Keratinocyte (primary cell): ENCODE data around the gene ADRB2. TPM values are rescaled to one million over a fixed set of nuclear protein-coding genes. Genes with fewer than 3 reads are reported as not detected.

Experiments used
- DNase-seq: peaks from one replicate; pipeline ENCODE4 v3.0.0-alpha.2; 2011; ENCODE audit warnings: low read depth, missing footprints, low spot score
- FAIRE-seq: peaks from 2 replicates; lab custom pipeline; 2011; peaks lifted over from hg19 to GRCh38; lab: Jason Lieb, UNC
- H2AFZ ChIP-seq: 2 replicates; pipeline ENCODE4 v1.6.0; 2012; ENCODE audit warnings: low read length, control low read depth, inconsistent platforms; ENCODE audit not compliant: control insufficient read depth
- H3K27ac ChIP-seq: 2 replicates; pipeline ENCODE4 v1.5.1; 2011; ENCODE audit warnings: low read length; ENCODE audit not compliant: control insufficient read depth, insufficient read depth
- H3K27me3 ChIP-seq: 3 replicates; pipeline ENCODE4 v1.6.0; 2011; ENCODE audit warnings: low read length; ENCODE audit not compliant: control insufficient read depth, insufficient read depth; ENCODE audit errors: extremely low read depth
- H3K36me3 ChIP-seq, 2 experiments: 2 replicates in 1 of 2; 3 replicates in 1 of 2; pipeline ENCODE4 v1.5.1; 2011; ENCODE audit warnings: low read length in 2 of 2, mild to moderate bottlenecking in 1 of 2; ENCODE audit not compliant: control insufficient read depth in 2 of 2, insufficient read depth in 2 of 2; ENCODE audit errors: extremely low read depth in 1 of 2
- H3K4me1 ChIP-seq: 3 replicates; pipeline ENCODE4 v1.5.1; 2011; ENCODE audit warnings: low read length; ENCODE audit not compliant: control insufficient read depth, insufficient read depth; ENCODE audit errors: extremely low read depth
- H3K4me2 ChIP-seq: 3 replicates; pipeline ENCODE4 v1.6.0; 2011; ENCODE audit warnings: low read depth, low read length; ENCODE audit not compliant: control insufficient read depth, insufficient read depth; ENCODE audit errors: extremely low read depth
- H3K4me3 ChIP-seq, 3 experiments: fragments of 200-600 bp in 1 of 3; sonication (generic) in 1 of 3; 2 replicates in 2 of 3; 3 replicates in 1 of 3; pipeline ENCODE4 v1.5.1; 2011 to 2016; ENCODE audit warnings: low read length in 3 of 3, mild to moderate bottlenecking in 3 of 3, control low read depth in 2 of 3, inconsistent platforms in 1 of 3, low read depth in 1 of 3, mixed read lengths in 1 of 3, mixed run types in 1 of 3, moderate library complexity in 1 of 3; ENCODE audit not compliant: control insufficient read depth in 2 of 3, insufficient read depth in 2 of 3; ENCODE audit errors: extremely low read depth in 1 of 3
- H3K79me2 ChIP-seq: 2 replicates; pipeline ENCODE4 v1.6.0; 2012; ENCODE audit warnings: low read length; ENCODE audit not compliant: control insufficient read depth, insufficient read depth
- H3K9ac ChIP-seq: 3 replicates; pipeline ENCODE4 v1.6.0; 2011; ENCODE audit warnings: low read length; ENCODE audit not compliant: control insufficient read depth, insufficient read depth; ENCODE audit errors: extremely low read depth
- H3K9me1 ChIP-seq: 3 replicates; pipeline ENCODE4 v1.6.0; 2011; ENCODE audit warnings: low read length; ENCODE audit not compliant: control insufficient read depth, insufficient read depth; ENCODE audit errors: extremely low read depth
- H3K9me3 ChIP-seq: 2 replicates; pipeline ENCODE4 v1.5.1; 2012; ENCODE audit warnings: low read depth, low read length; ENCODE audit not compliant: control insufficient read depth
- H4K20me1 ChIP-seq: 3 replicates; pipeline ENCODE4 v1.6.0; 2011; ENCODE audit warnings: low read length; ENCODE audit not compliant: control insufficient read depth, insufficient read depth; ENCODE audit errors: extremely low read depth
- CTCF ChIP-seq, 3 experiments: IDR thresholded peaks in 1 of 3; conservative IDR thresholded peaks in 1 of 3; optimal IDR thresholded peaks in 1 of 3; 2 replicates in 2 of 3; 3 replicates in 1 of 3; pipeline versions ENCODE3 to v1.5.1; 2011; ENCODE audit warnings: low read length in 3 of 3, mild to moderate bottlenecking in 3 of 3, moderate library complexity in 2 of 3, control low read depth in 1 of 3, inconsistent platforms in 1 of 3; ENCODE audit not compliant: insufficient read depth in 2 of 3; ENCODE audit errors: extremely low read depth in 1 of 3
- EZH2 ChIP-seq: IDR thresholded peaks from one replicate; pipeline ENCODE4 v1.6.1; 2012; ENCODE audit warnings: inconsistent platforms, mild to moderate bottlenecking, low read length, moderate library complexity
- dilution Hi-C: fragments of 300-500 bp; cut with MboI; formaldehyde crosslinking; loops from one replicate; pipeline ENCODE4 v1.7.0; 2020; ENCODE audit warnings: low sequenced_read_pairs; ENCODE audit not compliant: extremely low pct_ligation_motif_present
- polyA plus RNA-seq, 5 experiments: library from polyadenylated mRNA; depleted of rRNA in 3 of 5; stranded (reverse) in 3 of 5; stranded (forward) in 1 of 5; unstranded in 1 of 5; fragments of >200 nt; gene quantifications; 1 replicate in 1 of 5; 2 replicates in 3 of 5; 3 replicates in 1 of 5; pipeline versions ENCODE4 v1.2.1 to v1.2.3, GENCODE V29; 2011 to 2012; ENCODE audit warnings: missing spikeins in 2 of 5, low read depth in 1 of 5, low replicate concordance in 1 of 5

Gene ADRB2
- polyA plus RNA-seq, 1 donor (not counting 4 experiments of a cell fraction or from before 2014, with no cell fraction given), result 39.7 TPM

- no peaks in the 10 kb centered on the region for H4K20me1 ChIP-seq
- FAIRE-seq, result no peak
- H3K4me1 ChIP-seq, result peaks cover 38% of the 10 kb centered on the region
- H3K9ac ChIP-seq, result no peak overlapping the region
- no peaks in the 10 kb centered on the region for H3K9me3 ChIP-seq
- no peak overlapping the region for H3K27ac ChIP-seq
- no peak overlapping the region for H3K4me2 ChIP-seq
- DNase-seq, result no peak
- H2AFZ ChIP-seq, result no peak overlapping the region
- TF ChIP-seq CTCF (optimal IDR thresholded peaks at IDR 0.05 in 1 of 3, IDR thresholded peaks at IDR 0.05 in 1 of 3, conservative IDR thresholded peaks at IDR 0.05 in 1 of 3; ENCODE audit: extremely low read depth in 1 of 3, insufficient read depth in 2 of 3, low read length in 3 of 3) (no peak), EZH2 (no peak)
- peaks cover 56% of the 10 kb centered on the region for H3K79me2 ChIP-seq
- dilution Hi-C loops, result no loop called here
- peaks cover 2 to 8% of the 10 kb centered on the region in 2 experiments for H3K36me3 ChIP-seq
- no peaks in the 10 kb centered on the region for H3K9me1 ChIP-seq
- no peaks in the 10 kb centered on the region for H3K27me3 ChIP-seq
- no peak overlapping the region for H3K4me3 ChIP-seq
Observed at GRCh38 chr5:148842161-148842560, 15.8 kb downstream of the ADRB2 start.

- TF ChIP-seq CTCF (optimal IDR thresholded peaks at IDR 0.05 in 1 of 3, IDR thresholded peaks at IDR 0.05 in 1 of 3, conservative IDR thresholded peaks at IDR 0.05 in 1 of 3; ENCODE audit: extremely low read depth in 1 of 3, insufficient read depth in 2 of 3, low read length in 3 of 3) (no peak), EZH2 (no peak)
- peak; percentile 53 for FAIRE-seq
- Histone ChIP-seq H3K4me1 (peaks cover 38% of the 10 kb centered on the region), H3K36me3 (peaks cover 2 to 10% of the 10 kb centered on the region in 2 experiments), H3K27ac (no peak overlapping the region), H3K9me3 (no peaks in the 10 kb centered on the region), H3K9ac (no peak overlapping the region), H2AFZ (no peak overlapping the region), H4K20me1 (no peaks in the 10 kb centered on the region), H3K79me2 (peaks cover 51% of the 10 kb centered on the region), H3K9me1 (no peaks in the 10 kb centered on the region), H3K4me2 (peak overlapping the region; percentile 8), H3K27me3 (no peaks in the 10 kb centered on the region), H3K4me3 (no peak overlapping the region)
- DNase-seq, result no peak
- dilution Hi-C loops, result no loop called here
Observed at GRCh38 chr5:148843510-148844318, 17.3 kb downstream of the ADRB2 start.
